HCT116 (cell line): Measurements from ENCODE around the gene PGC. TPM values are rescaled to one million over a fixed set of nuclear protein-coding genes. Genes with fewer than 3 reads are reported as not detected.

Experiments
- ATAC-seq: fragments of 200-7000 bp; cut with Tn5 transposase; 2 replicates; pipeline ENCODE4 v1.9.1; 2020; ENCODE audit warnings: mild to moderate bottlenecking, moderate library complexity
- BruUV-seq: library from RNA; stranded (reverse); fragments of 400-500 nt; replicated peaks from 2 replicates; lab custom pipeline; 2021; lab: Mats Ljungman, UMichigan
- CTCF ChIA-PET: fragments of 300-600 bp; sonication (Branson Sonifier 250); formaldehyde crosslinking; loops from one replicate; lab custom pipeline; 2021; ENCODE audit warnings: antibody characterized with exemption; lab: Charles Lee
- POLR2A ChIA-PET: fragments of 300-600, 350-600 bp; sonication (Branson Sonifier 250); formaldehyde crosslinking; loops from one replicate; lab custom pipeline; 2021; ENCODE audit warnings: antibody characterized with exemption; lab: Charles Lee
- RAD21 ChIA-PET, 2 experiments: fragments of 300-600 bp; sonication (Branson Sonifier 250); formaldehyde crosslinking; loops; one replicate each; lab custom pipeline; 2023; ENCODE audit warnings: low total read pairs in 2 of 2; ENCODE audit not compliant: uncharacterized antibody in 2 of 2, unreplicated experiment in 2 of 2, low non-redundant PET in 1 of 2; lab: Charles Lee
- DNase-seq: peaks from one replicate; pipeline ENCODE4 v3.0.0-alpha.2; 2010; ENCODE audit warnings: low read depth, low spot score
- H2AFZ ChIP-seq: fragments of 200-600 bp; shearing (Covaris generic), sonication (generic); 2 replicates; pipeline ENCODE4 v1.6.1; 2017; ENCODE audit warnings: low read depth, mixed run types, mixed read lengths, antibody characterized with exemption, low read length; ENCODE audit not compliant: poor library complexity, severe bottlenecking
- H3K27ac ChIP-seq: 2 replicates; pipeline ENCODE4 v1.5.1; 2012; ENCODE audit warnings: low read depth, low read length
- H3K27me3 ChIP-seq: fragments of 200-600 bp; sonication (generic); 2 replicates; pipeline ENCODE4 v1.6.1; 2016; ENCODE audit warnings: mixed run types, low read length, mixed read lengths; ENCODE audit not compliant: insufficient read depth
- H3K36me3 ChIP-seq, 2 experiments: fragments of 200-500 bp in 1 of 2; fragments of 200-600 bp in 1 of 2; sonication (Bioruptor generic) in 1 of 2; sonication (generic) in 1 of 2; 2 replicates each; pipeline versions ENCODE4 v1.5.1 to v1.6.1; 2014 to 2016; ENCODE audit warnings: low read length in 2 of 2, inconsistent platforms in 1 of 2, mixed read lengths in 1 of 2, mixed run types in 1 of 2; ENCODE audit not compliant: insufficient read depth in 2 of 2, control insufficient read depth in 1 of 2
- H3K4me1 ChIP-seq, 2 experiments: fragments of 200-600 bp in 1 of 2; sonication (generic) in 1 of 2; 2 replicates each; pipeline versions ENCODE4 v1.5.1 to v1.6.1; 2012 to 2017; ENCODE audit warnings: low read length in 2 of 2, inconsistent platforms in 1 of 2, mild to moderate bottlenecking in 1 of 2, mixed read lengths in 1 of 2, mixed run types in 1 of 2, moderate library complexity in 1 of 2; ENCODE audit not compliant: insufficient read depth in 2 of 2, control insufficient read depth in 1 of 2
- H3K4me2 ChIP-seq: fragments of 200-600 bp; sonication (generic); 2 replicates; pipeline ENCODE4 v1.6.1; 2017; ENCODE audit warnings: mixed run types, low read length, mixed read lengths
- H3K4me3 ChIP-seq, 2 experiments: fragments of 200-600 bp in 1 of 2; sonication (generic) in 1 of 2; replicated peaks in 1 of 2; 2 replicates each; pipeline ENCODE4 v1.5.1; 2011 to 2016; ENCODE audit warnings: low read length in 2 of 2, control low read depth in 1 of 2, low read depth in 1 of 2, mild to moderate bottlenecking in 1 of 2, mixed read lengths in 1 of 2, mixed run types in 1 of 2
- H3K79me2 ChIP-seq: fragments of 200-600 bp; sonication (generic); 2 replicates; pipeline ENCODE4 v1.6.1; 2017; ENCODE audit warnings: mild to moderate bottlenecking, mixed run types, low read length, moderate library complexity, mixed read lengths; ENCODE audit not compliant: insufficient read depth
- H3K9ac ChIP-seq: fragments of 200-600 bp; sonication (generic); 2 replicates; pipeline ENCODE4 v1.6.1; 2016; ENCODE audit warnings: low read length, mixed read lengths
- H3K9me2 ChIP-seq: fragments of 200-600 bp; sonication (generic), shearing (Covaris generic); 2 replicates; pipeline ENCODE4 v1.6.1; 2017; ENCODE audit warnings: mixed run types, mild to moderate bottlenecking, moderate library complexity; ENCODE audit not compliant: insufficient read depth
- H3K9me3 ChIP-seq, 2 experiments: fragments of 200-500 bp in 1 of 2; fragments of 200-600 bp in 1 of 2; sonication (Bioruptor generic) in 1 of 2; sonication (generic) in 1 of 2; 2 replicates each; pipeline ENCODE4 v1.6.1; 2014 to 2017; ENCODE audit warnings: low read length in 2 of 2, mixed read lengths in 2 of 2, inconsistent platforms in 1 of 2, low read depth in 1 of 2, mild to moderate bottlenecking in 1 of 2, mixed run types in 1 of 2, moderate library complexity in 1 of 2; ENCODE audit not compliant: control insufficient read depth in 1 of 2, insufficient read depth in 1 of 2
- H4K20me1 ChIP-seq: fragments of 200-600 bp; sonication (generic), shearing (Covaris generic); 2 replicates; pipeline ENCODE4 v1.6.1; 2017; ENCODE audit warnings: mixed run types, mild to moderate bottlenecking, moderate library complexity; ENCODE audit not compliant: insufficient read depth
- CEBPB ChIP-seq: IDR thresholded peaks from 2 replicates; pipeline ENCODE4 v1.6.1; 2012; ENCODE audit warnings: low read depth
- CTCF ChIP-seq, 3 experiments: fragments of 200-600 bp in 1 of 3; sonication (generic) in 1 of 3; IDR thresholded peaks in 2 of 3; conservative IDR thresholded peaks in 1 of 3; 2 replicates each; pipeline ENCODE4 v1.5.1; 2012 to 2017; ENCODE audit warnings: low read depth in 2 of 3, low read length in 2 of 3, antibody characterized with exemption in 1 of 3, borderline replicate concordance in 1 of 3, control low read depth in 1 of 3, mild to moderate bottlenecking in 1 of 3, mixed read lengths in 1 of 3, mixed run types in 1 of 3, moderate library complexity in 1 of 3; ENCODE audit not compliant: insufficient read depth in 1 of 3
- EGR1 ChIP-seq: IDR thresholded peaks from 2 replicates; pipeline ENCODE4 v1.6.1; 2012; ENCODE audit warnings: low read depth
- ELF1 ChIP-seq: IDR thresholded peaks from 2 replicates; pipeline ENCODE4 v1.6.1; 2012; ENCODE audit warnings: low read depth, borderline replicate concordance
- EZH2phosphoT487 ChIP-seq: fragments of 200-600 bp; IDR thresholded peaks from 2 replicates; pipeline ENCODE4 v1.6.1; 2018; ENCODE audit warnings: antibody characterized with exemption, borderline replicate concordance
- MAX ChIP-seq: IDR thresholded peaks from 2 replicates; pipeline ENCODE4 v1.6.1; 2012
- POLR2AphosphoS5 ChIP-seq: IDR thresholded peaks from 2 replicates; pipeline ENCODE4 v1.6.1; 2011; ENCODE audit warnings: mild to moderate bottlenecking, low read depth, low read length, moderate library complexity
- RAD21 ChIP-seq: IDR thresholded peaks from 2 replicates; pipeline ENCODE4 v1.6.1; 2012; ENCODE audit warnings: low read depth, mild to moderate bottlenecking
- REST ChIP-seq: IDR thresholded peaks from 2 replicates; pipeline ENCODE4 v1.6.1; 2012; ENCODE audit warnings: low read depth
- SIN3A ChIP-seq: IDR thresholded peaks from 2 replicates; pipeline ENCODE4 v1.6.1; 2012; ENCODE audit warnings: low read depth
- SP1 ChIP-seq: IDR thresholded peaks from 2 replicates; pipeline ENCODE4 v1.6.1; 2012; ENCODE audit warnings: low read depth
- SRF ChIP-seq: IDR thresholded peaks from 2 replicates; pipeline ENCODE4 v1.6.1; 2012; ENCODE audit warnings: low read depth
- YY1 ChIP-seq: IDR thresholded peaks from 2 replicates; pipeline ENCODE4 v1.6.1; 2011; ENCODE audit warnings: low read length, low read depth, moderate library complexity, mild to moderate bottlenecking; ENCODE audit not compliant: insufficient replicate concordance; ENCODE audit errors: extremely low read depth
- ZBTB33 ChIP-seq: IDR thresholded peaks from 2 replicates; pipeline ENCODE4 v1.6.1; 2011; ENCODE audit warnings: mild to moderate bottlenecking, low read length, moderate library complexity; ENCODE audit not compliant: insufficient replicate concordance; ENCODE audit errors: extremely low read depth
- ZFX ChIP-seq: fragments of 450-650 bp; IDR thresholded peaks from 2 replicates; pipeline ENCODE4 v1.6.1; 2017
- intact Hi-C: fragments of 100-400 bp; cut with micrococcal nuclease; formaldehyde crosslinking; loops from 2 replicates; pipeline ENCODE4 v1.10.0; 2022
- total RNA-seq: library from RNA; stranded (reverse); gene quantifications from one replicate; pipeline ENCODE4 v1.2.1, GENCODE V29; 2021; ENCODE audit not compliant: unreplicated experiment

Gene PGC
- total RNA-seq, 1 experiment from 2014 or later, result 1.2 TPM

- TF ChIP-seq ZBTB33 (no peak), ELF1 (no peak), SP1 (no peak)
Measured at GRCh38 chr6:41771058-41771983, 24.1 kb upstream of the PGC start (continued).

GRCh38 chr6:41770381-41771057 lies 23.3 kb upstream of the PGC start:
- intact Hi-C loops, result loop anchor here (10.0 kb wide), 1 partner anchor 166 kb away; no protein-coding TSS in a partner anchor
- Histone ChIP-seq H3K79me2 (no peaks in the 10 kb centered on the region), H4K20me1 (no peaks in the 10 kb centered on the region), H2AFZ (no peak overlapping the region), H3K4me2 (no peak overlapping the region), H3K4me3 (no peak overlapping the region), H3K4me1 (peaks cover 8 to 21% of the 10 kb centered on the region in 2 experiments; a peak in 3 of 4 replicates), H3K36me3 (peaks cover 0 to 5% of the 10 kb centered on the region in 2 experiments; a peak in 2 of 4 replicates), H3K27me3 (no peaks in the 10 kb centered on the region), H3K27ac (no peak overlapping the region), H3K9me2 (no peaks in the 10 kb centered on the region), H3K9me3 (no peaks in the 10 kb centered on the region), H3K9ac (no peak overlapping the region)
- POLR2A ChIA-PET, result interaction anchor here (0.6 kb wide), 1 partner anchor 17 kb away, joined by 4 read pairs; the partner anchor contains the start of gene TOMM6
- DNase-seq (no peak), ATAC-seq (no peak)
- no TSS peak for BruUV-seq
- RAD21 ChIA-PET, result no interaction called here
- CTCF ChIA-PET, result no interaction called here
- TF ChIP-seq SP1 (no peak), ZFX (no peak), MAX (no peak), CEBPB (no peak), EZH2phosphoT487 (no peak), REST (no peak), POLR2AphosphoS5 (no peak), RAD21 (no peak), EGR1 (no peak), YY1 (no peak), CTCF (IDR thresholded peaks at IDR 0.05 in 2 of 3, conservative IDR thresholded peaks at IDR 0.05 in 1 of 3; ENCODE audit: borderline replicate concordance in 1 of 3, insufficient read depth in 1 of 3, low read depth in 2 of 3, low read length in 2 of 3) (no peak), SIN3A (no peak), SRF (no peak)
